KG1 (cell line): ENCODE measurements around the gene KIFC3.
"Not testable (repeated sequence)": the region's sequence is repeated elsewhere in the genome, so short reads cannot be mapped to it uniquely, and the experiment has no call there.

Experiments
- DNase-seq: peaks from one replicate; lab custom pipeline; 2025; lab: John Stamatoyannopoulos, UW

KIFC3 gene

DNA sequence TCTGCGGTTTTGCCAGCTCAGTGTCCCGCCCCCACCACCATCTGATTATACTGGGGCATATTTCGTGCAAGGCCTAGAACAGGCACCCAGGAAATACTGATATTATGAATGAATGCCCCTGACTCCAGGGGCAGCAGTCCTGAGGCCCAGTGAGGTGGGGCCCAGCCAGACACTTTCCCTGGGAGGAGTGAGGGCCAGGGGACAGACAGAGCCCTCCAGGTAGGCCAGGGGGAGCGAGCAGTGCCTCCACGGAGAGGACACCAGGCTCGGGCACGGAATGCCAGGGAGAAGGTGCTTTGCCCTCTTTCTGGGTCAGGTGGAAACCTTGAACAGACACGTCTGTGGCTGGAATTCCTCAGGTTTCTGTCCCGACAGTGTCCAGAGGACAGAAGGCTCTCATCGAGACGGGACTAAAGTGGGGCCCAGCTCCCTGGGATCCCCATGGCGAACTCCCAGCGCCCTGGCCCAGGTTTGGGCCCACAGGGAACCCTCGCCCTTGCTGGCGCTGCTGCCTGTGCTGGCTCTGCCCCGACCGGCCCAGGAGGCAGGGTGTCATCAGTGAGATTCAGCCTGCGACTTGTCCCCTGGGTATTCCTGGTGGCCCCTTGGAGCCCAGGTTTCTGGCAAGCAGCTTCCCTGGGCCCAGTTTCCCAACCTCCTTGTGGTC is 62.4 kb downstream of the KIFC3 start:
- no peak for DNase-seq

DNA sequence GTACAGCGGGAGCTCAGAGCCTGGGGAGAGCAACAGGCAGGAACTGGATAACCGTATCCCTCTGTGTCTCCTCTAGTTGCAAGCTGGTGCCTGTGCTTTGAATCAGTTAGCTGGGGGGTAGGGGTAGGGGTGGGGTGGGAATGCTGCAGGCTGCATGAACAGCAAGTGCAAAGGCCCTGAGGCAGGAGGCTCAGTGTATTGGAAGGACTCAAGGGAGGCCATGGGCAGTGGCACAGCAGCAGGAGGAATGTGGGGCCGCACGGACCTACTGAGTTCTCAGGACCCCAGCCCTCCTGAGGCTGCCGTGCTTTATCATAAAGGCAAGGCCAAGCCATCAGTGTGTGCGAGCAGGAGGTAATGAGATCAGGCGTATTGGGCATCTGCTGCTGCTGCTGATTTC is 63.4 kb downstream of the KIFC3 start:
- no peak for DNase-seq

DNA sequence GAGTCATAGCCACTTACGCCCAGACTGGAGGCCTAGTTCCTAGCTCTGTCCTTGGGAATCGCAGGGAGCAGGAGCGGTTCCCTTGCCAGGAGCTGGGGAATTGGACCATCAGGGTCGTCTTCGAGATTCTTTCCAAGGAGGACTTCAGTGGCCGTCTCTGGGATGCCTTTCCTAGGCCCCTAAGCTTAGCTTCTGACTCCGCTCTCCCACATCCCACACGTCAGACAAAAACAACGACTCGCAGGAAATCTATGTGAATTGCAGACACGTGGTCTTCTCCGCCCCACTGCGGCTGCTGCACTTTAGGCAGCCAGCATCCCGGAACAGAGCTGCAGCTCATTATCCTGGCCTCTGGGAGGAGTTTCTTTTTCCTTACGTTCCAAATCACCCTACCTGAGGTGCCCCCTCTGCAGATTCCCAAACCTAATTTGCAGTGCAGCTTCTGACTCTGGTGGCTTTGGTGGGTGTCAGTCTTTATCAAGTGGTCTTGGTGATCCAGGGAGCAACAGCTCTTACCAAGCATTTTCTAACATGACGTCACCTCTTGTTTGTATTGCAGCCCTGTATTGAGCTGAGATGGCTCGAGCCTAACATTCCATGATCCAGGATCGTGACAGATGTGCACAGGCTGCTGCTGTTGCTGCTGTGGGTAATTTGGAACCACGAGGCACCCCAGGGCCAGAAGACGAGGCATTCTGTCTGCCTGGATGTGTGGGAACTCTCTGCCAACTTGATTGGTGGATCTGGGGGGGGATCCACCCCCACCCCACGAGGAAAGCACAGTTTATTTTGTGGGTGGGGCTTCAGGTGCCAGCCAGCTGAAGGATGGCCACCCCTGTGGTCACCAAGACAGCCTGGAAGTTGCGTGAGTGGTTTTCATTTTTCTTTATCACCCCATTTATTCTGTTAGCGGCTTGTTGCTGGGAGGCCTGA is 65.6 kb downstream of the KIFC3 start:
- no peak for DNase-seq

DNA sequence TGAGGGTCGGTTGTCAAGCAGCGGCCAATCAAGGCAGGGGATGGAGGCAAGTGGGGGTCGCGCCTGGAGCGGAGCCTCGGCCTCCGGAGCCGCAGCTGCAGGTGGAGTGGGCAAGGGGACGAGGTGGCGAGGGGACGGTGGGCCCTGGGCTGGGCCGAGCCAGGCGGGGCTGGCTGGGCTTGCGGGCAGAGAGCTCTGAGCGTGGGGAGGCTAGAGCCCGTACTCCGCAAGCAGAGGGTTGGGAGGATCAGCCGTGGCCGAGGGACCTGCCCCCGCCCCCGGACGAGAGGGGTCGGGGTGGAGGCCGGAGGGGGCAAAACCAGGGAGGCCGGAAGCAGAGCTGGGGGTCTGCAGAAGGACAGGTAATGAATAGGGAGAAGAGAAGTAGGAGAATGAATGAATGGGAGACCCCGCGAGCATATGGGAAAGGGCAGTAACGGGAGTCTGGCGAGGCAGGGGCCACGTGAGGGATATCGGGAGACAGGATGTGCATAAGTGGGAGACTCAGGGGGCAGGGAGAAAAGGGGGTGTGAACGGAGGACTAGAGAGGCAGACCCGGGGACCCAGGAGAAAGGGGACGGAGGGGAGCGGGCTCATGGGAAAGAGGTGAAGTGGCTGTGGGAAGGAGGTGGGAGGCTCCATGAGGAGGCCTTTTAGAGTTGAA is 66.4 kb downstream of the KIFC3 start, which contains the start of gene KATNB1:
Gene KATNB1 (plus strand): TSS at position 16 of the 664 bp plus-strand sequence. CDS start 1,474 bp downstream, outside the sequence.
- no peak for DNase-seq

DNA sequence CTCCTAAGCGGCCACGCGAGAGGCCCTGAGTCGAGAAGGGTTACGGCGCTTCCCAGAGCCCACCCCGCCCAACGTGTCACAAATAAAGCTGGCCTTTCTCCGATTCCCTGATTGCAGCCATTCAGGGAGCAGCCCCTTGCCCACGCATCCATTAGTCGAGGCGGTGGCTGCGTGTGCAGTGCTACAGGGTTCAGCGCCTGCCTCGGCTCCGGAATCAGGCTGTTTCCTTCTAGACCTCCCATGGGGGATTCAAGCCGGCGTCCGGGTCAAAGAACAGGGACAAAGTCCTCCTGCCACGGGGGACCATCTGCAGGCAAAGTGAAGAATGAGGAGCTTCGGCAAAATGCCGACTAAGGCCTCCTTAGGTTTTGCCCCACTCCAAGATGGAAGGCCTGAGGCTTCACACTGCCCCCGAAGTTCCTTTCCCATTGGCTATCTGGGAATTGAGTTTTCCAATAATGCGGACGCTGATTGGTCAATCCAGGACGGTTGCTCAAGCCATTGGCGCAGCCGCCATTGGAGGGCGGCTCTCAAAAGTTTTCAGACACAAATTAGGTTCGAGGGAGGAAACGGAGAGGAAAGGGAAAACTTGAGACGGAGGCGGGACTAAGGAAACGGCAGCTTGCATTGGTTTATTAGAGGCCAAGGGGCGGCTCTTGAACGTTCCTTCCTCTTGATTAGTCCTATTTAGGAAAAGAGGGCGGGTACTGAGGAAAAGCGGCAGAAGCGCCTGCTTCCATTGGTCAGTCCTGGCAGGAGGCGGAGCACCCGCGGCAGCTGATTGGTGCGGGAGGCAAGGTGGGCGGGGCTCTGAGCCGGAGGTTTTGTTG is 67.2 kb downstream of the KIFC3 start:
- DNase-seq = peak; percentile 99

DNA sequence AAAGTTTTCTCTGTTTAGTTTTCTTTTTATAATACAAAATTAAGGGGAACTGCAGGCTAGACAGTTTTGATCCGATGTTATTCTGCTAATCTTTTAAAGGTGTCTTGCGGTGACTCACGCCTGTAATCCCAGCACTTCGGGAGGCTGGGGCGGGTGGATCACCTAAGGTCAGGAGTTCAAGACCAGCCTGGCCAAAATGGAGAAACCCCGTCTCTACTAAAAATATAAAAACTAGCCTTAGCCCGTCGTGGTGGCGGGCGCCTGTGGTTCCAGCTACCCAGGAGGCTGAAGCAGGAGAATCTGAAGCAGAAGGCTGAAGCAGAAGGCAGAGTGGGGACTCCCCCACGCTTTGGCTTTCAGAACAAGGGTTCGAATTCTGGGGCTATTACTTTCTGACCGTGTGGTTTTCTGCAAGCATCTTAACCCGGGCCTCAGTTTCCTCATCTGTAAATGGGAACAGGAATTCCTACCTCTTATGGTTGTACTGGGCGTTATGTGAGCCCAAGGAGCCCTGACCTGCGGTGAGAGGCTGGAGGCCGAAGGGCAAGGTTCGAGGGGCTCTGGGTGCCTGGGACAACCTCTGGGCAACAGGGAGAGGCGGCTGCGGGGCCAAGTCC is 67.9 kb downstream of the KIFC3 start:
- no peak for DNase-seq

DNA sequence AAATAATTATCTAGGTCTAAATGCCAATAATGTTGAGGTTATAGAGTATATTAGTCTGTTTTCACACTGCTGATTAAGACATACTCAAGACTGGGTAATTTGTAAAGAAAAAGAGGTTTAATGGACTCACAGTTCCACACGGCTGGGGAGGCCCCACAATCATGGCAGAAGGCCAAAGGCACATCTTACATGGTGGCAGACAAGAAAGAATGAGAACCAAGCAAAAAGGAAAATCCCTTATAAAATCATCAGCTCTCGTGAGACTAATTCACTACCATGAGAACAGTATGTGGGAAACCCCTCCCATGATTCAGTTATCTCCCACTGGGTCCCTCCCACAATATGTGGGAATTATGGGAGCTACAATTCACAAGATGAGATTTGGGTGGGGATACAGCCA is 69.6 kb downstream of the KIFC3 start:
- DNase-seq = no peak

DNA sequence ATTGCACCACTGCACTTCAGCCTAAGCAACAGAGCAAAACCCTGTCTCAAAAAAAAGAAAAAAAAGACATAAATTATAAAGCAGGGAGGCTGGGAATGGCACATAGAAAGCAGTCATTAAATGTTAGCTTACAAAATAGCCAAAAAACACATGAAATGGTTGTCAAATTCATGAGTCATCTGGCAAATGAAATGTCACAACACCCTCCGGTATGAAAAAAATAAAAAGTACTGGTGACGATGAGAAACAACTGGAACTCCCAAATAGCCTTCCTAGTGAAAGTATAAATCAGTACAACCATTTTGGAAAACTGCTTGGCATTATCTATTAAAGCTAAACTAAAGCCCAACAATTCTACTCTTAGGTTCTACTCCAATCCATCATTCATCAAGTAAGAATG is 70.3 kb downstream of the KIFC3 start:
- DNase-seq = no peak

DNA sequence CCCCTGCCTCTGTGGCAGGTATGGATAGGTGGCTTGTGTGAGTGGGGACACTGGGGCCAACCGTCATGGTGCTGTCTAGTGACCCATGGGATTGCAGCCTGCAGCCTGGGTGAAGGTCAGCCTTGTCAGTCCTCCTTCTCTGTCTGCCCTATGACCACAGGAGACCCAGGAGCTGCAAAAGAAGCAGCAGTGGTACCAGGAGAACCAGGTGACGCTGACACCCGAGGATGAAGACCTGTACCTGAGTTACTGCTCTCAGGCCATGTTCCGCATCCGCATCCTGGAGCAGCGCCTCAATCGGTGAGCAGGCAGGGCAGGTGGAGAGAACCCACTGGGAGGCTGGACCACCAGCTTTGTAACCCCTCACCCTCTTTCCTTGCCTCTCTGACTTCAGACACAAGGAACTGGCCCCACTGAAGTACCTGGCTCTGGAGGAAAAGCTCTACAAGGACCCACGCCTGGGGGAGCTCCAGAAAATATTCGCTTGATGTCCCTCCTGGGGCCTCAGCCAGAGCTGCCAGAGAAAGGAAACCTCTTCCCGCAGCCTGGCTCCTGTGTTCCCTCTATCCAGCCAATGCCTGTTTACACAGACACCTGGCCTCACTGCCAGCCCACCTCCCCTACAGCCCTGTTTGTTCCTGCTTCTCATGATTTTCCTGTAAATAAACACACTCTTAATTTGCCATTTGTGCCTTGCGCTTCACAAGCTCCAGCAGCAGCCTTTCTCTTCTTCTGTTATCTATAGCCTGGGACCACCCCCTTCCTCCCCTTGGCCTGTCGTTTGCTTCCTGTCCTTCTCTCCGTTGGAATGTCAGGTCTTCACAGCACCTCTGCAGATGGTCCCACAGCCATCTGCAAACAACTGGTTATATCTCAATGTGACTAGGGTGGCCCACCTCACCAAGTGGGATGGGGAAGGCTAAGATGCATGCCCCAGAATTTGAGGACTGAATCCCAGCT is 71.2 kb downstream of the KIFC3 start:
- no peak for DNase-seq

DNA sequence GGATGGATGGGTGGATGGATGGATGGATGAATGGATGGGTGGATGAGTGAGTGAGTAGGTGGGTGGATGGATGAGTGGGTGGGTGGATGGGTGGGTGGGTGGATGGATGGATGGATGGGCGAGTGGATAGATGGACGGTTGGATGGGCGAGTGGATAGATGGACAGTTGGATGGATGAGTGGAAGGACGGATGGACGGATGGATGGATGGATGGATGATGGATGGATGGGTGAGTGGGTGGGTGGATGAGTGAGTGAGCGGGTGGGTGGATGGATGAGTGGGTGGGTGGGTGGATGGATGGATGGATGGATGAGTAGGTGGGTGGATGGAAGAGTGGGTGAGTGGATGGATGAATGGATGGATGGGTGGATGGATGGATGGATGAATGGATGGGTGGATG is 72.4 kb downstream of the KIFC3 start:
- not testable (repeated sequence) for DNase-seq

DNA sequence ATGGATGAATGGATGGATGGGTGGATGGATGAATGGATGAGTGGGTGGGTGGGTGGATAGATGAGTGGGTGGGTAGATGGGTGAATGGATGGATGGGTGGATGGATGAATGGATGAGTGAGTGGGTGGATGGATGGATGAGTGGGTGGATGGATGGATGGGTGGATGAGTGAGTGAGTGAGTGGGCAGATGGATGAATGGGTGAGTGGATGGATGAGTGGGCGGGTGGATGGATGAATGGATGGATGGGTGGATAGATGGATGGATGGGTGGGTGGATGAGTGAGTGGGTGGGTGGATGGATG is 73.2 kb downstream of the KIFC3 start:
- no peak for DNase-seq

DNA sequence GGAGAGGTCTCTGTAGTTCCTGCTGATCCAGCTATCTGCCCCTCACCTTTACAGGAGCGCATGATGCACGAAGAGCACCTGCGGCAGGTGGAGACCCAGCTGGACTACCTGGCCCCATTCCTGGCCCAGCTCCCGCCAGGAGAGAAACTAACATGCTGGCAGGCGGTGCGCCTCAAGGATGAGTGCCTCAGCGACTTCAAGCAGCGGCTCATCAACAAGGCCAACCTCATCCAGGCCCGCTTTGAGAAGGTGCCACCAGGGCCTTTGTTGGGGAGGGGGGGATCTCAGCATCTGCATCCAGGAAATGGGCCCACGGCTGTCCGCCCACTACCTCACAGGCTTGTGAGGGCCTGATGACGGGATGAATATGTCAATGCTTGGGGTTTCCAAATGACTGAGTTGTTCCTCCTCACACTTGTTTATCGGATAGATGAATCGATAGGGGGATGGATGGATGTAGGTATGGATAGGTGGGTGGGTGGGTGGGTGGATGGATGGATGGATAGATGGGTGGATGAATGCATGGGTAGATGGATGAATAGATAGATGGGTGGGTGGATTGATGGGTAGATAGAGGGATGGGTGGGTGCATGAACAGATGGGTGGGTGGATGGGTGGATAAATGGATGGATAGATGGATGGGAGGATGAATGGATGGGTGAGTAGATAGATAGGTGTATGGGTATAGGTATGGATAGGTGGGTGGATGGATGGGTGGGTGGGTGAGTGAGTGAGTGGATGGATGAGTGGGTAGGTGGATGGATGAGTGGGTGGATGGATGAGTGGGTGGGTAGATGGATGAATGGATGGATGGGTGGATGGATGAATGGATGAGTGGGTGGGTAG is 73.7 kb downstream of the KIFC3 start:
- no peak for DNase-seq

DNA sequence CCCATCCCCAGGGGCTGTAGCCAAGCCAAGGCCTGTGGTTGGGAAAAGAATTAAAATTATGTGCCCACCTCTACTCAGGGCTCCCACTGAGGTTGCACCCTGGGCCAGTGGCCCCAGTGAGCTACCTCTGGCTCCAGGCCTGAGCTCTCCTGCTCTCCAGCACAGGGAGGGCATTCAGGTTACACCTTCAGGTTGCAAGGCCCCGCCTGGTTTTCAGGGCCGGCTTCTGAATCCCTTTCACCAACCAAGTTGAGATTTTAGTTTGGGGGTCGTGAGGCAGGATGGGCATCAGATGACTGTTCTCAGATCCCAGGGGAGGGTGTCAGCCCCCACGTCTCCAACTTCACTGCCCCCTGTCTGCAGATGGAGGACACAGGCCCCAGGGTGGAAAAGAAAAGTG is 74.7 kb downstream of the KIFC3 start:
- DNase-seq = no peak

DNA sequence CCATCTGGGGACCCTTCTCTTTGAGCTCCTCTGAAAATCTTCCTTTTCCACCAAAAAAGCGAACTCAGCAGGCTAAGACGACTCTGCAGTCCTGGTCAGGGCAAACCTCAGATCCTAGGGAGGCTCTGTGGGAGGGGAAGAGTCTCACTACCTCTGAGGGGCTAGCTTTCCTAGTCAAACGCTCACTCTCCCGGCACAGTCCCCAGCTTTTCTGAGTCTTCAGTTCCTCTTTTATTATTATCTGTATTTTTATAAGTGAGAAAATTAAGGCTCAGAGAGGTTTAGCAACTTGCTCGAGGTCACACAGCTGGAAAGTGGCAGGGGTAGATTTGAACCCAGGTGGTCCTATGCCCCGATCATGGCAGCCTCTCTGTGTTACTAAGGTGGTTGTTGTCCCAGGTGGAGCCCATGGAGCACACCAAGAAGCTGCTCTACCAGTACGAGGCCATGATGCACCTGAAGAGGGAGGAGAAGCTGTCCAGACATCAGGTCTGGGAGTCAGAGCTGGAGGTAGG is 75.8 kb downstream of the KIFC3 start:
- DNase-seq = no peak

DNA sequence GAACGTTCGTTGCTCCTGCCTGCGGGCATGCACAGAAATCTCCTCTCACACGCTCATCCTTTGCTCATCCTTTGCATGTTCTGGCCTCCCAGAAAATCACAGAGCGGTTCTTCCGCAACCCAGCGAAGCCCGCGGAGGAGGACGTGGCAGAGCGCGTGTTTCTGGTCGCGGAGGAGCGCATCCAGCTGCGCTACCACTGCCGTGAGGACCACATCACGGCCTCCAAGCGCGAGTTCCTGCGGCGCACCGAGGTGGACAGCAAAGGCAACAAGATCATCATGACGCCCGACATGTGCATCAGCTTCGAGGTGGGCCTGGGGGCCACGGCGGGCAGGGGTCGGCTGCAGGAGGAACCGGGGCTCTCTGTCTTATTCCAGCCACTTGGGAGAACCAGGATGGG is 76.3 kb downstream of the KIFC3 start:
- DNase-seq = no peak

DNA sequence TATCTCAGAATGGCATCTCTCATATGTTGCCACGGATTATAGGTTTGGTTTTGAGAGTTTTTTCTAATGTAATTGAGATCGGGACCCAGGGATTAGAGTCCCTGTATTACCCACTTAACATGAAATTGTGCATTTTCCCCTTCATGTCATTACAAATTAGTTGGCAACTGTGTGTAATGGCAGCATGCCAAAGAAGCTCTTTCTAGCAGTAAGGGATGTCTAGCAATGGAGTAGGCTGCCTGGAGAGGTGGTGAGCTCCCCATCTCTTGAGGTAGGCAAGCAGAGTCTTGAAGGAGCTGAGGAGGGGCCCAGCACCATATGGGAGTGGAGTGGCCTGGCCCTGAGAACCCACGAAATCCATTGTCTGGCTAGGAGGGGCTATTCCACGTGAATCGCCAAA is 76.7 kb downstream of the KIFC3 start:
- no peak for DNase-seq

DNA sequence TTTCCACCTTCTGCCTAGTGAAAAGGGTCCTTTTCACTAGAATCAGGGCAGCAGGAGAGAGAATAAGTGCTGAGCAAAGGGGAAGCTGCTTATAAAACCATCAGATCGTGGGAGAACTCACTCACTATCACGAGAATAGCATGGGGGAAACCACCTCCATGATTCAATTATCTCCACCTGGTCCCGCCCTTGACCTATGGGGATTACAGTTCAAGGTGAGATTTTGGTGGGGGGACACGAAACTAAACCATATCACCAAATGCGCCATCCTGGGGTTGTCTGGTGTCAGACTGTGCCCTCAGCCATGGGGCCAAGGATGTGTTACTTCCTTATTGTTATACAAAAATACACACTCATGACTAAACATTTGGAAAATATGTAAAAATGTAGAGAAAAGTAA is 77.1 kb downstream of the KIFC3 start:
- DNase-seq = no peak

DNA sequence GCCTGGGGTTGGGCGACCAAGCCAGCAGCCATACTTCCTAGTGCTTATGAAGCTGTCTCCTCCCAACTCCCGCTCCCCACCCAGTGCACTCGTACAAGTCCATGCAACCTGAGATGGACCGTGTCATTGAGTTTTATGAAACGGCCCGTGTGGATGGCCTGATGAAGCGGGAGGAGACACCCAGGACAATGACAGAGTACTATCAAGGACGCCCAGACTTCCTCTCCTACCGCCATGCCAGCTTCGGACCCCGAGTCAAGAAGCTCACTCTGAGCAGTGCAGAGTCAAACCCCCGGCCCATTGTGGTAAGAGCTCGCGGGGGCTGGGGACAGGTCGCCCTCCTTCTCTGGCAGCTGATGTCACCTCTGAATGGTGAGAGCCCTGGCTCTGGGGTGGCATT is 77.8 kb downstream of the KIFC3 start:
- DNase-seq = no peak

DNA sequence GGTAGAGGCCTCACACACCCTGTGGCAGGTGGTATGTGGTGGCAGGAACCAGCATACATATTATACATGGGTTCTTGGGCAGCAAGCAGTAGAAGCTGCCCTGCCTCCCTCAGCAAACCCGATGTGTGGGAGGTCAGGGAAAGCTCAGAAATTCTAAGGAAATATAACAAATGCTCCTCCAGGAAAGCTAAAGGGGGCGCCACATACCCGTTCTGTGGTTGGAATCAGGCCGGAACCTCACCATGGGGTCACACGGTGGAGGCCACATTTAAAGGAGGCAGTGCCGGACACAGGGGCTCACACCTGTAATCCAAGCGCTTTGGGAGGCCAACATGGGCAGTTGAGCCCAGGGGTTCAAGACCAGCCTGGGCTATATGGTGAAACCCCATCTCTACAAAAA is 79.1 kb downstream of the KIFC3 start:
- DNase-seq = no peak
